Nephron (organoid): ENCODE data around the gene LSP1.

ENCODE experiments used
- H3K27ac Mint-ChIP-seq, 3 experiments: 2 replicates each; pipeline ENCODE4 v1.8.0; 2020; ENCODE audit warnings: mixed read lengths in 3 of 3, mild to moderate bottlenecking in 2 of 3, moderate library complexity in 1 of 3
- H3K27me3 Mint-ChIP-seq: 2 replicates; pipeline ENCODE4 v1.8.0; 2021; ENCODE audit warnings: low read depth, mild to moderate bottlenecking, moderate library complexity, mixed read lengths
- H3K36me3 Mint-ChIP-seq: 2 replicates; pipeline ENCODE4 v1.8.0; 2020; ENCODE audit warnings: low read depth, mixed read lengths
- H3K4me1 Mint-ChIP-seq: 2 replicates; pipeline ENCODE4 v1.8.0; 2020; ENCODE audit warnings: mixed read lengths
- H3K4me3 Mint-ChIP-seq, 3 experiments: 2 replicates each; pipeline ENCODE4 v1.8.0; 2020; ENCODE audit warnings: mild to moderate bottlenecking in 3 of 3, mixed read lengths in 3 of 3, moderate library complexity in 2 of 3
- H3K9me3 Mint-ChIP-seq: 2 replicates; pipeline ENCODE4 v1.8.0; 2020; ENCODE audit warnings: mixed read lengths
- TF ChIP-seq, protein P1 (sequence below), 3 experiments: fragments of 200-600 bp; sonication (generic); IDR thresholded peaks; one replicate each; pipeline ENCODE4 v1.5.0; 2021; ENCODE audit warnings: antibody characterized with exemption in 3 of 3; ENCODE audit not compliant: unreplicated experiment in 3 of 3

LSP1 gene

GRCh38 chr11:1867381-1867780 is 14.5 kb downstream of the LSP1 start:
- Mint-ChIP-seq H3K27ac (peak overlapping the region in 2 of 3 experiments; percentile 50 to 80), H3K36me3 (no peaks in the 10 kb centered on the region), H3K9me3 (no peaks in the 10 kb centered on the region), H3K4me3 (no peak overlapping the region), H3K4me1 (peaks cover 19% of the 10 kb centered on the region), H3K27me3 (peaks cover 13% of the 10 kb centered on the region)
- TF ChIP-seq, protein P1, sequence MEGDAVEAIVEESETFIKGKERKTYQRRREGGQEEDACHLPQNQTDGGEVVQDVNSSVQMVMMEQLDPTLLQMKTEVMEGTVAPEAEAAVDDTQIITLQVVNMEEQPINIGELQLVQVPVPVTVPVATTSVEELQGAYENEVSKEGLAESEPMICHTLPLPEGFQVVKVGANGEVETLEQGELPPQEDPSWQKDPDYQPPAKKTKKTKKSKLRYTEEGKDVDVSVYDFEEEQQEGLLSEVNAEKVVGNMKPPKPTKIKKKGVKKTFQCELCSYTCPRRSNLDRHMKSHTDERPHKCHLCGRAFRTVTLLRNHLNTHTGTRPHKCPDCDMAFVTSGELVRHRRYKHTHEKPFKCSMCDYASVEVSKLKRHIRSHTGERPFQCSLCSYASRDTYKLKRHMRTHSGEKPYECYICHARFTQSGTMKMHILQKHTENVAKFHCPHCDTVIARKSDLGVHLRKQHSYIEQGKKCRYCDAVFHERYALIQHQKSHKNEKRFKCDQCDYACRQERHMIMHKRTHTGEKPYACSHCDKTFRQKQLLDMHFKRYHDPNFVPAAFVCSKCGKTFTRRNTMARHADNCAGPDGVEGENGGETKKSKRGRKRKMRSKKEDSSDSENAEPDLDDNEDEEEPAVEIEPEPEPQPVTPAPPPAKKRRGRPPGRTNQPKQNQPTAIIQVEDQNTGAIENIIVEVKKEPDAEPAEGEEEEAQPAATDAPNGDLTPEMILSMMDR (IDR thresholded peaks at IDR 0.05; ENCODE audit: unreplicated experiment in 3 of 3), result no peak

DNA sequence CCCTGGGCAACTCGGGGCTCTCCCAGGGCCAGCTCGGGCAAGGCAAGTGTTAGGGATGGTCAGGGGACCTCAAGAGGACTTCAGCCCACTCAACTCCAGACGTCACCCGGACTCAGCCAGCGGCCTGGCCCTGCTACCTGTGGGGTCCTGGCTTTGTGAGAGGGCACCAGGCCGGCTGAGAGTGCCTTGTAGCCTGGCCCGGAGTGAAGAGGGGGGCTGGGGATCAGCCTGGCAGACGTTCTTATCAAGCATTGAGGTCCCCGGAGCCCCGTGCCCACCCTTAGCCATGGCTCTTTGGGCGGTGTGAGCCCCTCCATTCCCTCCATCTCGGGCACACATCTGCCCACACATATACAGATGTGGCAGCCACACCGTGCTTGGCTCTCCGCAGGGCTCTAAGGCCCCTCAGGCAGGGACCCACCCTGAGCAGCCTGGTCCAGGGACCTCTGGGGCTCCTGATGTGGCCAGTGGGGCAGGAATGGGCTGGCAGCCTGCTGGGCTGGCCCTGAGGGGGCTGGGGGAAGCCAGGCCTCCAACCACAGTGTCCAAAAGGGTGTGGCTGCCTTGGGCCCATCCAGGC is 15.3 kb downstream of the LSP1 start:
- H3K27me3 Mint-ChIP-seq, result peaks cover 10% of the 10 kb centered on the region
- H3K9me3 Mint-ChIP-seq, result no peaks in the 10 kb centered on the region
- H3K27ac Mint-ChIP-seq, result no peak overlapping the region
- TF ChIP-seq, protein P1 (IDR thresholded peaks at IDR 0.05; ENCODE audit: unreplicated experiment in 3 of 3), result no peak
- no peaks in the 10 kb centered on the region for H3K36me3 Mint-ChIP-seq
- peaks cover 21% of the 10 kb centered on the region for H3K4me1 Mint-ChIP-seq
- H3K4me3 Mint-ChIP-seq, result no peak overlapping the region

- H3K4me3 Mint-ChIP-seq, result no peak overlapping the region
- peak overlapping the region in 1 of 3 experiments; percentile 62 for H3K27ac Mint-ChIP-seq
- peaks cover 25% of the 10 kb centered on the region for H3K4me1 Mint-ChIP-seq
- peaks cover 10% of the 10 kb centered on the region for H3K27me3 Mint-ChIP-seq
- H3K9me3 Mint-ChIP-seq, result no peaks in the 10 kb centered on the region
- H3K36me3 Mint-ChIP-seq, result no peaks in the 10 kb centered on the region
- TF ChIP-seq, protein P1 (IDR thresholded peaks at IDR 0.05; ENCODE audit: unreplicated experiment in 3 of 3), result no peak
Measured at GRCh38 chr11:1868636-1869291, 15.9 kb downstream of the LSP1 start.

DNA sequence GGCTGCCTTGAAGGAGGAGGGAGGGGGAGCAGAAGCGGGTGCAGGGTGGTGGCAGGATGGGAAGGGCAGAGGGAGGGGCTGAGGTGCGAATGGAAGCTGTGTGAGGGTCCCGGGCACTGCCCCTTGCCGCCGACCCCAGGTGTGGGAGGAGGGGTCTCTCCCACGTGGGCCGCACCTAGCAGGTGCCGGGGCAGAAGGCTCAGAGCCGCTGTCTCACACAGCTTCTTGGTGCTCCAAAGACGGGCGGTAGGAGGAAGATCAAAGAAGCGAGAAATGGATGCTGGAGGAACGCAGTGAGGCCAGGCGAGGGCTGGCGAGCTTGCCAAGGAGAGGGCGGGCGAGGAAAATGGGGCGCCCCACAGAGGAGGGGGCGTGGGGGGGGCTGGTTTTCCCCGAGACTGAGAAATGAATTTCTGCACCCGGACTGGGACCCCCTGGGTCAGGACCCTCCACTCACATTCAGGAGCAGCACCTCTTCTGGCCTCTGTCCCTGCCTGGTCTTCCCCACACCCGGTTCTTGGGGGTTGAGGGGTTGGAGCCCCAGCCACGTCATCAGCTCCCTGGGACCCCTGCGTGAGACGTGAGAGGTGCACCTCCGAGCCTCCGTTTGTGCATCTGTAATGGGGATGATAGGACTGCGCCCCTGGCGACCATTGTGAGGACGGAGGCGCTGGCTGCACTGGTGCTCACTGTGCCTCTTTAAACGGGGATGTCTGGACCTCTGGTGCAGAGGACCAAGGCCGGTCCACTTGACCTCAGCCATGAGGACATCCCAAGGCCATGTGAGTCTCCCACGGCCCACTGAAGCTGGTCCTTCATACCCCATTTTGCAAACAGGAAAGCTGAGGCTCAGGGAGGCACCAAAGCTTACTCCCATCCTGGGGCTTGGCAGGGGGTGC is 16.8 kb downstream of the LSP1 start:
- Mint-ChIP-seq H3K36me3 (no peaks in the 10 kb centered on the region), H3K4me3 (no peak overlapping the region), H3K27ac (peak overlapping the region in 2 of 3 experiments; percentile 62 to 64), H3K27me3 (peaks cover 10% of the 10 kb centered on the region), H3K4me1 (peaks cover 16% of the 10 kb centered on the region), H3K9me3 (no peaks in the 10 kb centered on the region)
- TF ChIP-seq, protein P1 (IDR thresholded peaks at IDR 0.05; ENCODE audit: unreplicated experiment in 3 of 3), result peak in 2 of 3 experiments; percentile 8 to 12

DNA sequence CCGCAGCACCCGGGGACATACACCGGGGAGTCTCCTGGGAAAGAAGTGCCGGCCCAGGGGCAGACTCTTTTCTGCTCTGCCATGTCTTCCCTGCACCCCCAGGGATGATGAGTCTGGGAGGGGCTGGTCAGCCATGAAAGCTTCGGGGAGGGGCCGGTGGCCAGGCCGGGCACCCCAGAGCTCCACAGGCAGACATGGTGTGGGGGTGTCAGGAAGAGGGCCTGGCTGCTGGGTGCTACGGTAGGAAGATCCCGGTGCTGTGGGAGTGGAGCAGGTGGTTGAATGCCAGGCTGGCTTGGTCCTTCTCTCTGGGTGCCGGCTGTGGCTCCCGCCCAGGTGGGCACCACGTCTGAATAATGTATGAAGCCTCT is 17.4 kb downstream of the LSP1 start:
- Mint-ChIP-seq H3K4me3 (no peak overlapping the region), H3K9me3 (no peaks in the 10 kb centered on the region), H3K36me3 (no peaks in the 10 kb centered on the region), H3K4me1 (peaks cover 19% of the 10 kb centered on the region), H3K27me3 (peaks cover 10% of the 10 kb centered on the region), H3K27ac (peak overlapping the region; percentile 45 to 77 (median 64))
- TF ChIP-seq, protein P1 (IDR thresholded peaks at IDR 0.05; ENCODE audit: unreplicated experiment in 3 of 3), result no peak
